CD14-positive monocyte (primary cell): ENCODE measurements around the gene YRDC. TPM values are rescaled to one million over a fixed set of nuclear protein-coding genes. Genes with fewer than 3 reads are reported as not detected.

Experiments used
- DNase-seq, 3 donors: peaks; one replicate each; pipeline ENCODE4 v3.0.0-alpha.2; 2011 to 2022
- H2AFZ ChIP-seq: 2 replicates; pipeline ENCODE4 v1.6.0; 2012; ENCODE audit warnings: mild to moderate bottlenecking, low read depth, low read length, inconsistent platforms; ENCODE audit not compliant: insufficient read depth, poor library complexity, severe bottlenecking
- H3K27ac ChIP-seq, 2 donors: 1 replicate in 1 of 2; 2 replicates in 1 of 2; pipeline ENCODE4 v1.5.1; 2012 to 2013; ENCODE audit warnings: low read length in 2 of 2, control low read depth in 1 of 2, inconsistent platforms in 1 of 2, low read depth in 1 of 2, mild to moderate bottlenecking in 1 of 2
- H3K27me3 ChIP-seq, 2 donors: one replicate each; pipeline versions ENCODE4 v1.6.0 to v1.6.1; 2011 to 2013; ENCODE audit warnings: low read length in 2 of 2; ENCODE audit not compliant: control insufficient read depth in 2 of 2, insufficient read depth in 2 of 2
- H3K36me3 ChIP-seq, 2 donors: replicated peaks in 1 of 2; 1 replicate in 1 of 2; 2 replicates in 1 of 2; pipeline versions ENCODE4 v1.5.1 to v1.6.1; 2012 to 2013; ENCODE audit warnings: low read length in 2 of 2, control low read depth in 1 of 2, inconsistent platforms in 1 of 2, mild to moderate bottlenecking in 1 of 2; ENCODE audit not compliant: insufficient read depth in 2 of 2, control insufficient read depth in 1 of 2
- H3K4me1 ChIP-seq, 2 donors: 1 replicate in 1 of 2; 2 replicates in 1 of 2; pipeline versions ENCODE4 v1.5.1 to v1.6.1; 2012 to 2013; ENCODE audit warnings: low read length in 2 of 2, control low read depth in 1 of 2, inconsistent platforms in 1 of 2, mild to moderate bottlenecking in 1 of 2, moderate library complexity in 1 of 2; ENCODE audit not compliant: insufficient read depth in 2 of 2, control insufficient read depth in 1 of 2
- H3K4me2 ChIP-seq: replicated peaks from 2 replicates; pipeline ENCODE3; 2012; ENCODE audit warnings: low read length, moderate library complexity, mild to moderate bottlenecking; ENCODE audit not compliant: poor library complexity, severe bottlenecking; ENCODE audit errors: extremely low read depth
- H3K4me3 ChIP-seq, 3 experiments: fragments of 200-600 bp in 1 of 3; sonication (generic) in 1 of 3; replicated peaks in 1 of 3; 1 replicate in 2 of 3; 2 replicates in 1 of 3; pipeline ENCODE4 v1.5.1; 2011 to 2013; ENCODE audit warnings: low read length in 3 of 3, mild to moderate bottlenecking in 3 of 3, control low read depth in 2 of 3, low read depth in 2 of 3, inconsistent platforms in 1 of 3, moderate library complexity in 1 of 3
- H3K79me2 ChIP-seq: 2 replicates; pipeline ENCODE4 v1.6.0; 2012; ENCODE audit warnings: mild to moderate bottlenecking, control low read depth, inconsistent platforms, low read length, moderate library complexity; ENCODE audit not compliant: insufficient read depth
- H3K9ac ChIP-seq: 2 replicates; pipeline ENCODE4 v1.6.0; 2017; ENCODE audit warnings: low read length, mild to moderate bottlenecking; ENCODE audit not compliant: insufficient read depth, poor library complexity, severe bottlenecking
- H3K9me3 ChIP-seq, 2 donors: replicated peaks in 1 of 2; 1 replicate in 1 of 2; 2 replicates in 1 of 2; pipeline versions ENCODE4 v1.5.1 to v1.6.1; 2012 to 2013; ENCODE audit warnings: low read length in 2 of 2, control low read depth in 1 of 2; ENCODE audit not compliant: control insufficient read depth in 1 of 2, insufficient read depth in 1 of 2
- H4K20me1 ChIP-seq: 2 replicates; pipeline ENCODE4 v1.6.0; 2012; ENCODE audit warnings: mild to moderate bottlenecking, low read length, control low read depth, moderate library complexity; ENCODE audit not compliant: insufficient read depth
- H3K27ac Mint-ChIP-seq, 7 donors: one replicate each; pipeline ENCODE4 v1.8.0; 2020; ENCODE audit warnings: mild to moderate bottlenecking in 7 of 7, mixed read lengths in 7 of 7, moderate library complexity in 6 of 7, inconsistent platforms in 2 of 7
- H3K27me3 Mint-ChIP-seq, 3 donors: one replicate each; pipeline ENCODE4 v1.8.0; 2021 to 2022; ENCODE audit warnings: low read depth in 3 of 3, mild to moderate bottlenecking in 3 of 3, mixed read lengths in 3 of 3, moderate library complexity in 3 of 3, inconsistent platforms in 1 of 3
- H3K36me3 Mint-ChIP-seq, 2 donors: one replicate each; pipeline ENCODE4 v1.8.0; 2020; ENCODE audit warnings: mixed read lengths in 2 of 2, inconsistent platforms in 1 of 2, mild to moderate bottlenecking in 1 of 2
- H3K4me1 Mint-ChIP-seq: one replicate; pipeline ENCODE4 v1.8.0; 2020; ENCODE audit warnings: mild to moderate bottlenecking, mixed read lengths
- H3K4me3 Mint-ChIP-seq, 2 donors: one replicate each; pipeline ENCODE4 v1.8.0; 2020; ENCODE audit warnings: mild to moderate bottlenecking in 2 of 2, mixed read lengths in 2 of 2, moderate library complexity in 1 of 2
- H3K9me3 Mint-ChIP-seq, 7 donors: one replicate each; pipeline ENCODE4 v1.8.0; 2020 to 2022; ENCODE audit warnings: mixed read lengths in 7 of 7, mild to moderate bottlenecking in 6 of 7, moderate library complexity in 6 of 7, inconsistent platforms in 2 of 7
- WGBS: methylation state at CpG from one replicate; pipeline ENCODE4 v1.1.5; 2013; ENCODE audit warnings: missing lambda C conversion rate; ENCODE audit not compliant: insufficient coverage; 5-methylcytosine and 5-hydroxymethylcytosine counted together
- intact Hi-C, 2 donors: fragments of 100-400 bp; cut with micrococcal nuclease; formaldehyde crosslinking; loops; one replicate each; pipeline versions ENCODE4 v1.15.0 to v1.15.1; 2023
- polyA plus RNA-seq, 3 donors: library from polyadenylated mRNA; depleted of rRNA in 1 of 3; unstranded in 2 of 3; stranded (reverse) in 1 of 3; fragments of 300-500 nt in 2 of 3; fragments of >200 nt in 1 of 3; fragmentation: Illumina TruSeq in 2 of 3; gene quantifications; 1 replicate in 2 of 3; 2 replicates in 1 of 3; pipeline ENCODE4 v1.2.3, GENCODE V29; 2012 to 2021
- TF ChIP-seq, protein P1 (sequence below): fragments of 200-600 bp; IDR thresholded peaks from one replicate; pipeline ENCODE4 v1.8.0; 2022; ENCODE audit warnings: antibody characterized with exemption, mild to moderate bottlenecking

The YRDC gene
- polyA plus RNA-seq, 3 donors = 10.4 to 29.6 (median 13.3) TPM

DNA sequence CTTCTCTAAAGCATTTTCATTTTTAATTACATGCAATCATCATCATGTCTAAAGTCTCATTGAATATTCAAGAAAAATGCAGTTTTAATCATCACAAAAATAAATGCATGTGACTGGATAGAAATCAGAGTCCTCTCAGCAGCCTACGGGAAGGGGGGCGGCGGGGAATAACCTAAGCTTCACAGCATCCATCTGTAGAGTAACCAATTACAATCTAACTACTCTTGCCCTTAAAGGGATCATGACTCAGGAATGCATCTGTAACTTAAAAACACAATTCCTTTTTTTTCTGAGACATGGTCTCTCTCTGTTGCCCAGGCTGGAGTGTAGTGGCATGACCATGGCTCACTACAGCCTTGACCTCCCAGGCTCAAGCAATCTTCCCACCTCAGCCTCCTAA, 28.8 kb upstream of the YRDC start:
- H3K27ac Mint-ChIP-seq = peak overlapping the region in 6 of 7 donors; percentile 21 to 85 (median 58)
- TF ChIP-seq, protein P1, sequence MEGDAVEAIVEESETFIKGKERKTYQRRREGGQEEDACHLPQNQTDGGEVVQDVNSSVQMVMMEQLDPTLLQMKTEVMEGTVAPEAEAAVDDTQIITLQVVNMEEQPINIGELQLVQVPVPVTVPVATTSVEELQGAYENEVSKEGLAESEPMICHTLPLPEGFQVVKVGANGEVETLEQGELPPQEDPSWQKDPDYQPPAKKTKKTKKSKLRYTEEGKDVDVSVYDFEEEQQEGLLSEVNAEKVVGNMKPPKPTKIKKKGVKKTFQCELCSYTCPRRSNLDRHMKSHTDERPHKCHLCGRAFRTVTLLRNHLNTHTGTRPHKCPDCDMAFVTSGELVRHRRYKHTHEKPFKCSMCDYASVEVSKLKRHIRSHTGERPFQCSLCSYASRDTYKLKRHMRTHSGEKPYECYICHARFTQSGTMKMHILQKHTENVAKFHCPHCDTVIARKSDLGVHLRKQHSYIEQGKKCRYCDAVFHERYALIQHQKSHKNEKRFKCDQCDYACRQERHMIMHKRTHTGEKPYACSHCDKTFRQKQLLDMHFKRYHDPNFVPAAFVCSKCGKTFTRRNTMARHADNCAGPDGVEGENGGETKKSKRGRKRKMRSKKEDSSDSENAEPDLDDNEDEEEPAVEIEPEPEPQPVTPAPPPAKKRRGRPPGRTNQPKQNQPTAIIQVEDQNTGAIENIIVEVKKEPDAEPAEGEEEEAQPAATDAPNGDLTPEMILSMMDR = no peak
- H3K27me3 Mint-ChIP-seq = peaks cover 0 to 1% (median 0%) of the 10 kb centered on the region in 3 donors
- H3K9me3 ChIP-seq = no peaks in the 10 kb centered on the region
- H3K27me3 ChIP-seq = no peaks in the 10 kb centered on the region
- H3K27ac ChIP-seq = peak overlapping the region in 1 of 2 donors; percentile 39
- no peak overlapping the region for H3K9ac ChIP-seq
- H3K4me1 Mint-ChIP-seq = peaks cover 8% of the 10 kb centered on the region
- intact Hi-C loops = no loop called here
- peaks cover 78% of the 10 kb centered on the region for H4K20me1 ChIP-seq
- no CpG with 5 or more reads among the region's 3 CpGs for WGBS
- no peaks in the 10 kb centered on the region for H3K9me3 Mint-ChIP-seq
- peaks cover 97% of the 10 kb centered on the region in 2 donors for H3K36me3 ChIP-seq
- H3K4me2 ChIP-seq = no peak overlapping the region
- H3K36me3 Mint-ChIP-seq = peaks cover 84 to 94% of the 10 kb centered on the region in 2 donors
- no peak overlapping the region for H2AFZ ChIP-seq
- peaks cover 76% of the 10 kb centered on the region for H3K79me2 ChIP-seq
- no peaks in the 10 kb centered on the region for H3K4me1 ChIP-seq
- H3K4me3 Mint-ChIP-seq = no peak overlapping the region
- no peak for DNase-seq
- H3K4me3 ChIP-seq = no peak overlapping the region

DNA sequence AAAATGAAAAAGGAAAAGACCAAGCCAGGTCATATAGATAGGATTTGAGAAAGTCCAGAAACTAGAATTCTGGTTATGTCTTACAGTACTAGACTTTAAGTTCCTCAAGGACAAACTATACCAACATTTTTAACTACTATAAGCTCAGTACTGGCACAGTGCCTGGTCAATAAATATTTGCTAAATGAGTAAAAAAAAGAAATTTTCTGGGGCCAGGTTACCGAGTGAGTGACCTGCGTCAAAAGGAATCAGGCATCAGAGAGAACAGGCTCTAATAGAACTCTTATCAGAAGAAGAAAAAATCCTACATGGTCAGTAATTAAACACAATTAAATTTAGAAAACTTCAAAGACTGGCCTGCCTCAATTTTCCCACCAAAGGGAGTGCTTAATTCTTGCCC, 23.8 kb upstream of the YRDC start:
- Histone ChIP-seq H3K4me2 (no peak overlapping the region), H3K27ac (no peak overlapping the region), H3K27me3 (no peaks in the 10 kb centered on the region), H3K9ac (no peak overlapping the region), H3K36me3 (peaks cover 82 to 95% of the 10 kb centered on the region in 2 donors), H3K4me3 (no peak overlapping the region), H2AFZ (no peak overlapping the region), H3K4me1 (peaks cover 0 to under 1% of the 10 kb centered on the region in 2 donors), H3K9me3 (no peaks in the 10 kb centered on the region), H4K20me1 (peaks cover 50% of the 10 kb centered on the region), H3K79me2 (peaks cover 58% of the 10 kb centered on the region)
- Mint-ChIP-seq H3K4me3 (no peak overlapping the region), H3K36me3 (peaks cover 74 to 93% of the 10 kb centered on the region in 2 donors), H3K4me1 (peaks cover 4% of the 10 kb centered on the region), H3K27ac (peak overlapping the region in 1 of 7 donors; percentile 15), H3K9me3 (no peaks in the 10 kb centered on the region), H3K27me3 (no peaks in the 10 kb centered on the region)
- intact Hi-C loops = loop anchor here in 1 of 2 donors (2.0 kb wide), 1 partner anchor 29 kb away; no protein-coding TSS in a partner anchor
- no CpG with 5 or more reads among the region's 2 CpGs for WGBS
- DNase-seq = no peak
- TF ChIP-seq, protein P1 = no peak
